GM23248 (cell line): ENCODE results near the gene COLEC11.

Experiments used
- EZH2 ChIP-seq: fragments of 200-600 bp; sonication (generic); IDR thresholded peaks from 2 replicates; pipeline ENCODE4 v1.6.1; 2018; ENCODE audit warnings: antibody characterized with exemption, mild to moderate bottlenecking; ENCODE audit not compliant: insufficient read depth, poor library complexity, severe bottlenecking
- EZH2phosphoT487 ChIP-seq: fragments of 200-600 bp; sonication (generic); IDR thresholded peaks from 2 replicates; pipeline ENCODE4 v1.6.1; 2018; ENCODE audit warnings: antibody characterized with exemption, moderate library complexity, mild to moderate bottlenecking, low read depth; ENCODE audit not compliant: insufficient read depth

GRCh38 chr2:3680548-3681345 is 85.8 kb downstream of the COLEC11 start:
- TF ChIP-seq EZH2phosphoT487 (no peak), EZH2 (no peak)
